Measurements from ENCODE around the gene TXNDC15. TPM values are rescaled to one million over a fixed set of nuclear protein-coding genes. Genes with fewer than 3 reads are reported as not detected.

TXNDC15 gene
- total and polyA plus RNA-seq, 4 donors, result 50.2 to 91.9 (median 73.3) TPM

DNA sequence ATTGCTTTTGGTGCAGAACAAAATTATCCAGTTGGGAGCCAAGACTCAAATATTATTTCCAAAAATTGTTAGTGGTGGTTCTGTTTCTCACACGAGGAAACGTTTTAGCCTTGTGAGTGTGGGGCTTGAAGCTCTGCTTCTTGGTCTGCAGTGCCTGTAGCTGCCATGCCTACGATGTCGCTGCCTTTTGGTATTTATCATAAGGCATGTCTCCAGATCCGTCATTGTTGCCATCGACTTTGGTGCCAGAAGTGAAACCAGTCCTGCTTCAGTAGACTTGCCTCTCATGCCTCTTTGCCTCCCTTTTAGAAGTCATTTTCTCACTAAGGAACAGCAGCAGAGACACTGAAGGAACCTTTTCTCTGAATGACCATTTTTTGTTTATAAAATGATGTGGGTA, 63.9 kb downstream of the TXNDC15 start:
- Histone ChIP-seq H3K36me3 (ENCODE audit: control insufficient read depth in 4 of 4, insufficient read depth in 4 of 4, low read length in 4 of 4) (peaks cover 0 to 10% (median 2%) of the 10 kb centered on the region in 4 donors), H3K4me1 (ENCODE audit: control insufficient read depth in 5 of 5, insufficient read depth in 5 of 5, low read length in 5 of 5) (peaks cover 0 to 5% (median 0%) of the 10 kb centered on the region in 5 donors), H3K9ac (ENCODE audit: insufficient read depth in 1 of 2, low read length in 2 of 2) (no peak overlapping the region), H3K4me3 (no peak overlapping the region), H3K27ac (ENCODE audit: low read depth in 1 of 2, low read length in 1 of 2) (no peak overlapping the region), H3K27me3 (ENCODE audit: control insufficient read depth in 3 of 3, insufficient read depth in 3 of 3, low read length in 2 of 3) (no peaks in the 10 kb centered on the region), H3K9me3 (ENCODE audit: control insufficient read depth in 4 of 4, insufficient read depth in 3 of 4, low read length in 3 of 4) (no peaks in the 10 kb centered on the region)
- TF ChIP-seq, protein P1, sequence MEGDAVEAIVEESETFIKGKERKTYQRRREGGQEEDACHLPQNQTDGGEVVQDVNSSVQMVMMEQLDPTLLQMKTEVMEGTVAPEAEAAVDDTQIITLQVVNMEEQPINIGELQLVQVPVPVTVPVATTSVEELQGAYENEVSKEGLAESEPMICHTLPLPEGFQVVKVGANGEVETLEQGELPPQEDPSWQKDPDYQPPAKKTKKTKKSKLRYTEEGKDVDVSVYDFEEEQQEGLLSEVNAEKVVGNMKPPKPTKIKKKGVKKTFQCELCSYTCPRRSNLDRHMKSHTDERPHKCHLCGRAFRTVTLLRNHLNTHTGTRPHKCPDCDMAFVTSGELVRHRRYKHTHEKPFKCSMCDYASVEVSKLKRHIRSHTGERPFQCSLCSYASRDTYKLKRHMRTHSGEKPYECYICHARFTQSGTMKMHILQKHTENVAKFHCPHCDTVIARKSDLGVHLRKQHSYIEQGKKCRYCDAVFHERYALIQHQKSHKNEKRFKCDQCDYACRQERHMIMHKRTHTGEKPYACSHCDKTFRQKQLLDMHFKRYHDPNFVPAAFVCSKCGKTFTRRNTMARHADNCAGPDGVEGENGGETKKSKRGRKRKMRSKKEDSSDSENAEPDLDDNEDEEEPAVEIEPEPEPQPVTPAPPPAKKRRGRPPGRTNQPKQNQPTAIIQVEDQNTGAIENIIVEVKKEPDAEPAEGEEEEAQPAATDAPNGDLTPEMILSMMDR (IDR thresholded peaks at IDR 0.05; ENCODE audit: control extremely low read depth, extremely low read depth), result no peak
- ATAC-seq (ENCODE audit: insufficient read depth, low FRiP score) (no peak), DNase-seq (no peak)
- WGBS, 2 donors, result 91 to 92% methylated on average over 6 of the region's 6 CpGs

GRCh38 chr5:134939500-134939899, 65.3 kb downstream of the TXNDC15 start:
- H3K9me3 ChIP-seq (ENCODE audit: control insufficient read depth in 4 of 4, insufficient read depth in 3 of 4, low read length in 3 of 4), result no peaks in the 10 kb centered on the region
- peaks cover 0 to 8% (median 0%) of the 10 kb centered on the region in 4 donors for H3K36me3 ChIP-seq (ENCODE audit: control insufficient read depth in 4 of 4, insufficient read depth in 4 of 4, low read length in 4 of 4)
- no peak for ATAC-seq (ENCODE audit: insufficient read depth, low FRiP score)
- TF ChIP-seq, protein P1 (IDR thresholded peaks at IDR 0.05; ENCODE audit: control extremely low read depth, extremely low read depth), result no peak
- no peaks in the 10 kb centered on the region for H3K27me3 ChIP-seq (ENCODE audit: control insufficient read depth in 3 of 3, insufficient read depth in 3 of 3, low read length in 2 of 3)
- no peak overlapping the region for H3K9ac ChIP-seq (ENCODE audit: insufficient read depth in 1 of 2, low read length in 2 of 2)
- DNase-seq, result no peak
- no peak overlapping the region for H3K27ac ChIP-seq (ENCODE audit: low read depth in 1 of 2, low read length in 1 of 2)
- WGBS, 2 donors, result 93 to 94% methylated on average over 1 of the region's 1 CpG
- no peak overlapping the region for H3K4me3 ChIP-seq
- peaks cover 0 to 5% (median 0%) of the 10 kb centered on the region in 5 donors for H3K4me1 ChIP-seq (ENCODE audit: control insufficient read depth in 5 of 5, insufficient read depth in 5 of 5, low read length in 5 of 5)

DNA sequence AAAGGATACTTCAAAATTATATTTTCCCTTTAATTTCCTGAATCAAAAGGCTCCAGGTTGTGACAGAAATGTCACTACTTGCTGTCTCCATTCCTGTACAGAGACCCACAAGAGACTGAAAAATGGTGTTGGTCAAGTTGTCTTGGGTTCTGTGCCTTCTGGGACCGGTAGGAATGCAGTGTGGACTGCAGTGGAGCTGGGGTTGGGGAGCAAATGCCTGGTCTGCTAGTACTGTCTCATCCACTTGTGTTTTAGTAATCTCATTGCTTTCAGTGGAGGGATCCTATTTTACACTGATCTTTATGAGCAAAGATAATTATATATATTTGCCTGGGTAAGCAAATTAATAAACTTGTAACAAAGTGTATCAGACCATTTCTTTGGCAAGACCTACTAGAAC, 69.4 kb downstream of the TXNDC15 start:
- H3K9ac ChIP-seq (ENCODE audit: insufficient read depth in 1 of 2, low read length in 2 of 2), result no peak overlapping the region
- peaks cover 0 to 6% (median 0%) of the 10 kb centered on the region in 5 donors for H3K4me1 ChIP-seq (ENCODE audit: control insufficient read depth in 5 of 5, insufficient read depth in 5 of 5, low read length in 5 of 5)
- ATAC-seq (ENCODE audit: insufficient read depth, low FRiP score) (no peak), DNase-seq (no peak)
- TF ChIP-seq, protein P1 (IDR thresholded peaks at IDR 0.05; ENCODE audit: control extremely low read depth, extremely low read depth), result no peak
- WGBS, 2 donors, result 86% methylated on average over 1 of the region's 1 CpG
- H3K36me3 ChIP-seq (ENCODE audit: control insufficient read depth in 4 of 4, insufficient read depth in 4 of 4, low read length in 4 of 4), result no peaks in the 10 kb centered on the region
- no peak overlapping the region for H3K27ac ChIP-seq (ENCODE audit: low read depth in 1 of 2, low read length in 1 of 2)
- no peak overlapping the region for H3K4me3 ChIP-seq
- no peaks in the 10 kb centered on the region for H3K9me3 ChIP-seq (ENCODE audit: control insufficient read depth in 4 of 4, insufficient read depth in 3 of 4, low read length in 3 of 4)
- no peaks in the 10 kb centered on the region for H3K27me3 ChIP-seq (ENCODE audit: control insufficient read depth in 3 of 3, insufficient read depth in 3 of 3, low read length in 2 of 3)

DNA sequence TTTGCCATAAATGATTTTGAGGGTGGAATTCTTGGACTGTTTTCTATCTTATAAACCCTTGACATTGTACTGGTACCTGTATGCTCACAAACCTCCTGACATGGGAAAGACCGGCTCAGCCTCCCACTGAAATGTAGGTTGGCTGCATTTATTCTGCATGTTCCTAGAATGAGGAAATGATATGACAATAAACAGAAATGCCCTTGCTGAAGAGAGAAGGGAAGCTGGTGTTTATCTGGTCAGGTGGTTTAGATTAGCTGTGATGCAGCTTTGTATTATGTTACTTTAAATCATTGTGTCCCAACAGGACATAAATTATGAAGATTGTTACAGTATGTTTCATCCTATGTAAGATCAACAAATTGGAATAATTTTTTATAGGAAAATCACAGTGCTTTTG, 70.5 kb downstream of the TXNDC15 start:
- Histone ChIP-seq H3K9ac (ENCODE audit: insufficient read depth in 1 of 2, low read length in 2 of 2) (no peak overlapping the region), H3K27ac (ENCODE audit: low read depth in 1 of 2, low read length in 1 of 2) (no peak overlapping the region), H3K9me3 (ENCODE audit: control insufficient read depth in 4 of 4, insufficient read depth in 3 of 4, low read length in 3 of 4) (no peaks in the 10 kb centered on the region), H3K27me3 (ENCODE audit: control insufficient read depth in 3 of 3, insufficient read depth in 3 of 3, low read length in 2 of 3) (no peaks in the 10 kb centered on the region), H3K36me3 (ENCODE audit: control insufficient read depth in 4 of 4, insufficient read depth in 4 of 4, low read length in 4 of 4) (no peaks in the 10 kb centered on the region), H3K4me1 (ENCODE audit: control insufficient read depth in 5 of 5, insufficient read depth in 5 of 5, low read length in 5 of 5) (peaks cover 0 to 6% (median 0%) of the 10 kb centered on the region in 5 donors), H3K4me3 (no peak overlapping the region)
- 62 to 63% methylated on average over 1 of the region's 1 CpG for WGBS, 2 donors
- DNase-seq (no peak), ATAC-seq (ENCODE audit: insufficient read depth, low FRiP score) (no peak)
- TF ChIP-seq, protein P1 (IDR thresholded peaks at IDR 0.05; ENCODE audit: control extremely low read depth, extremely low read depth), result no peak

All from lung (tissue), 12 donors.